VCaP (cell line): ENCODE measurements around the gene GRK7.
"Not testable (repeated sequence)": the region's sequence is repeated elsewhere in the genome, so short reads cannot be mapped to it uniquely, and the experiment has no call there.

ENCODE experiments used
- H3K27ac ChIP-seq: fragments of 450-650 bp; 2 replicates; pipeline ENCODE4 v1.5.1; 2017
- TF ChIP-seq, protein P1 (sequence below): fragments of 450-650 bp; conservative IDR thresholded peaks from 2 replicates; pipeline ENCODE4 v1.5.1; 2017; ENCODE audit warnings: mild to moderate bottlenecking, moderate library complexity

The GRK7 gene

DNA sequence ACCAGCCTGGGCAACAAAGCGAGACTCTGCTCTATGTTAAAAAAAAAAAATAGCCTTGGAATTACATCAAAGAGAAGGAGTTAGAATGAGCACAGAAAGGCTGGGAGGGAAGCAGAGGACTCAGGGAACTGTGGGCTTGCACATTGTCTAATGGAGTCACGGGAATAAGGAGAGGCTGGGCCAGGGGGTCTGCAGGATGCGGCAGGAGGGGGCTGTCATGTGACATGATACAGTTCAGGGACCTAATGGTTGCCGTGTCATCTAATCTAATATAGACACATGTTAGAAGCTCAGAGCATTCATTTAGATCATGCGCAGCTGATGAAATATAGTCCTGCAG is 32.5 kb downstream of the GRK7 start:
- TF ChIP-seq, protein P1, sequence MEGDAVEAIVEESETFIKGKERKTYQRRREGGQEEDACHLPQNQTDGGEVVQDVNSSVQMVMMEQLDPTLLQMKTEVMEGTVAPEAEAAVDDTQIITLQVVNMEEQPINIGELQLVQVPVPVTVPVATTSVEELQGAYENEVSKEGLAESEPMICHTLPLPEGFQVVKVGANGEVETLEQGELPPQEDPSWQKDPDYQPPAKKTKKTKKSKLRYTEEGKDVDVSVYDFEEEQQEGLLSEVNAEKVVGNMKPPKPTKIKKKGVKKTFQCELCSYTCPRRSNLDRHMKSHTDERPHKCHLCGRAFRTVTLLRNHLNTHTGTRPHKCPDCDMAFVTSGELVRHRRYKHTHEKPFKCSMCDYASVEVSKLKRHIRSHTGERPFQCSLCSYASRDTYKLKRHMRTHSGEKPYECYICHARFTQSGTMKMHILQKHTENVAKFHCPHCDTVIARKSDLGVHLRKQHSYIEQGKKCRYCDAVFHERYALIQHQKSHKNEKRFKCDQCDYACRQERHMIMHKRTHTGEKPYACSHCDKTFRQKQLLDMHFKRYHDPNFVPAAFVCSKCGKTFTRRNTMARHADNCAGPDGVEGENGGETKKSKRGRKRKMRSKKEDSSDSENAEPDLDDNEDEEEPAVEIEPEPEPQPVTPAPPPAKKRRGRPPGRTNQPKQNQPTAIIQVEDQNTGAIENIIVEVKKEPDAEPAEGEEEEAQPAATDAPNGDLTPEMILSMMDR = no peak
- peak overlapping the region; percentile 98; the same call in 1 of the 2 replicates for H3K27ac ChIP-seq

GRCh38 chr3:141796081-141796888 is 33.1 kb downstream of the GRK7 start:
- peak overlapping the region; percentile 98 for H3K27ac ChIP-seq
- TF ChIP-seq, protein P1 = no peak

- TF ChIP-seq, protein P1 = no peak
- H3K27ac ChIP-seq = peak overlapping the region; percentile 98
Observed at GRCh38 chr3:141796889-141797781, 33.9 kb downstream of the GRK7 start.

GRCh38 chr3:141797819-141798447 is 34.7 kb downstream of the GRK7 start:
- H3K27ac ChIP-seq = peak overlapping the region; percentile 98

GRCh38 chr3:141798448-141798845 is 35.2 kb downstream of the GRK7 start:
- TF ChIP-seq, protein P1 = no peak

More at GRCh38 chr3:141797819-141798447, 34.7 kb downstream of the GRK7 start:
- TF ChIP-seq, protein P1 = no peak

DNA sequence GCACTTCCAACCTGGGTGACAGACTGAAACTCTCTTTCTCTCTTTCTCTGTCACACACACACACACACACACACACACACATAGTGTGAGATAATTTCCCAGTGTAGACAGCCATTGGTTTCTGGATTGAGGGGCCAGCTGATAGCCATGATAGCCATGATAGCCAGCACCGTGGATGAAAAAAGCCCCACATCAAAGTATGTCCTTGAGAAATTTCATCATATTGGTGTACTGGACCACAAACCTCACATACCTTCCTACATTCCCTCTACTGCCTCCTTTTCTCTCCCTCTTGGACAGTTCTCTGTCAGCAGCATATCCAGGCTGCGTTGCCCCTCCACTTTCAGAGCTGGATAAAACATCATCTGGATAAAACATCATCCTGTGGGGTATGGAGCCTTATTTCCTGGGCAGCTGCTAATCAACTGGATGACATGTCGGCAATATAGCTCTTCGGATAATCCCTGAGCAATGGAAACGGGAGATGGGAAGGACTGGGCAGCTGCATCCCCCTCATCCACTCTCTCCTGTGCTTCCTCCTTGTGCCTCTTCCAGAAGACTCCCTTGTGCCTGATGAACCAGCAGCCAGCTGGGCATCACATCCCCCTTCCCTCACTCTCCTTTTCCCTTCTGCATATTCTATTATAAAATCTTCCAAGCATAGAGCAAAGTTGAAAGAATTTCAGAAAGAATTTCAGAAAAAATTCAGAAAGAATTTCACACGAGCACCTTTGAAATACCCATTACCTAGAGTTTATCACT is 39.3 kb downstream of the GRK7 start:
- H3K27ac ChIP-seq = no peak overlapping the region
- TF ChIP-seq, protein P1 = no peak

More at GRCh38 chr3:141798448-141798845, 35.2 kb downstream of the GRK7 start:
- peak overlapping the region; percentile 98 for H3K27ac ChIP-seq

GRCh38 chr3:141803538-141803937 is 40.3 kb downstream of the GRK7 start:
- not testable (repeated sequence) for H3K27ac ChIP-seq
